ENCODE data around the gene DLGAP1.

DLGAP1 gene

GRCh38 chr18:3747176-3747973 is 707.7 kb downstream of the DLGAP1 start:
- DNase-seq (ENCODE audit: low spot score), result no peak
- TF ChIP-seq, protein P1, sequence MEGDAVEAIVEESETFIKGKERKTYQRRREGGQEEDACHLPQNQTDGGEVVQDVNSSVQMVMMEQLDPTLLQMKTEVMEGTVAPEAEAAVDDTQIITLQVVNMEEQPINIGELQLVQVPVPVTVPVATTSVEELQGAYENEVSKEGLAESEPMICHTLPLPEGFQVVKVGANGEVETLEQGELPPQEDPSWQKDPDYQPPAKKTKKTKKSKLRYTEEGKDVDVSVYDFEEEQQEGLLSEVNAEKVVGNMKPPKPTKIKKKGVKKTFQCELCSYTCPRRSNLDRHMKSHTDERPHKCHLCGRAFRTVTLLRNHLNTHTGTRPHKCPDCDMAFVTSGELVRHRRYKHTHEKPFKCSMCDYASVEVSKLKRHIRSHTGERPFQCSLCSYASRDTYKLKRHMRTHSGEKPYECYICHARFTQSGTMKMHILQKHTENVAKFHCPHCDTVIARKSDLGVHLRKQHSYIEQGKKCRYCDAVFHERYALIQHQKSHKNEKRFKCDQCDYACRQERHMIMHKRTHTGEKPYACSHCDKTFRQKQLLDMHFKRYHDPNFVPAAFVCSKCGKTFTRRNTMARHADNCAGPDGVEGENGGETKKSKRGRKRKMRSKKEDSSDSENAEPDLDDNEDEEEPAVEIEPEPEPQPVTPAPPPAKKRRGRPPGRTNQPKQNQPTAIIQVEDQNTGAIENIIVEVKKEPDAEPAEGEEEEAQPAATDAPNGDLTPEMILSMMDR (IDR thresholded peaks at IDR 0.05; ENCODE audit: borderline replicate concordance, control extremely low read depth, extremely low read depth, insufficient read depth, missing control alignments), result no peak
- in situ Hi-C loops (cut with MboI; ENCODE audit: low sequenced_read_pairs, unreplicated experiment), result no loop called here

GRCh38 chr18:3742541-3742940 is 712.6 kb downstream of the DLGAP1 start:
- in situ Hi-C loops (cut with MboI; ENCODE audit: low sequenced_read_pairs, unreplicated experiment), result no loop called here
- DNase-seq (ENCODE audit: low spot score), result no peak
- TF ChIP-seq, protein P1 (IDR thresholded peaks at IDR 0.05; ENCODE audit: borderline replicate concordance, control extremely low read depth, extremely low read depth, insufficient read depth, missing control alignments), result no peak

DNA sequence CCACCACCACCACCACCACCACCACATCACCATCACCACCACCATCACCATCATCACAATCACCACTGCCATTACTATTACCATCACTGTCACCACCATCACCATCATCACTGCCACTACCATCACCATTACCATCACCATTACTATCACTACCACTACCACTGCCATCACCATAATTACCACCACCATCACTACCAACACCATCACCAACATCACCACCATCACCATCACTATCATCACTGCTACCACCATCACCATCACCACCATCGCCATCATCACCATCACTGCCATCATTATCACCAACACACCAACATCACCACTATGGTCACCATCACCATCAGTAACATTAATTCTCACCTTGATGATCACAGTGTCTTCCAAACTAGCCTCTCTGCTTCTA is 713.8 kb downstream of the DLGAP1 start:
- TF ChIP-seq, protein P1 (IDR thresholded peaks at IDR 0.05; ENCODE audit: borderline replicate concordance, control extremely low read depth, extremely low read depth, insufficient read depth, missing control alignments), result no peak
- DNase-seq (ENCODE audit: low spot score), result no peak
- in situ Hi-C loops (cut with MboI; ENCODE audit: low sequenced_read_pairs, unreplicated experiment), result no loop called here

DNA sequence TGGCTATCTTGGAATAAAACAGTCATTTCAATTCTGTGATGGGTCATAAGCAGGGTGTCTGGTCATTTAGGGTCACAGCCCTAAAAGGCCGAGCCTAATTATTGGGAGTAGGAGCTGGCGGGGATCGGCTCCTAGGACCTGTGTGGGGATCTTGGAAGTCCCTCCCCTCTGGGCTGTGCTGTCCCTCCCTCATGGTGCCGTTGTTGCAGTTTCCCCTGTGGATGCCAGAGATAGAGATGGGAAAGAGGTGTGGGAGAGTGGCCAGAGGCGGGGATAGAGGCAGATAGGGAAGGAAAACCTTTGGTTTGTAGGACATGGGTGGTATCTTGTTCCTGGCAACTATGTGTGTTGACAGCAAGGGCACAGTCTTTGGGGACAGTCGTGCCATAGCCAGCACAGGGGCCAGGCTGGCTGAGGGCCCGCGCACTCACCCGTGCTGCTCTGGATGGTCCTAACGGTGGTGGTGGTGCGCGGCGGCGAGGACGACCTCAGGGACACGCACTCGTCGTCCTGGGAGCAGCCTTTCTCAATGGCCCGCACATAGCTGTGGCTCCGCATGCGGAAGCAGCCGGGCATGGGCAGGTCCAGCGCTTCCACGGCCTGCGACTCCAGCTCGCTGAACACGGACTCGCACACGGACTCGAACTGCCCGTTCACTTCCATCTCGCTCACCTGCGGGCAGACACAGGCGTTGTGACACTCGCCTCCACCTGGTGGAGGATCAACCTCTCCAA is 726.2 kb downstream of the DLGAP1 start:
- in situ Hi-C loops (cut with MboI; ENCODE audit: low sequenced_read_pairs, unreplicated experiment), result no loop called here
- TF ChIP-seq, protein P1 (IDR thresholded peaks at IDR 0.05; ENCODE audit: borderline replicate concordance, control extremely low read depth, extremely low read depth, insufficient read depth, missing control alignments), result no peak
- DNase-seq (ENCODE audit: low spot score), result no peak

GRCh38 chr18:3727274-3727673 is 727.8 kb downstream of the DLGAP1 start:
- in situ Hi-C loops (cut with MboI; ENCODE audit: low sequenced_read_pairs, unreplicated experiment), result no loop called here
- TF ChIP-seq, protein P1 (IDR thresholded peaks at IDR 0.05; ENCODE audit: borderline replicate concordance, control extremely low read depth, extremely low read depth, insufficient read depth, missing control alignments), result no peak
- DNase-seq (ENCODE audit: low spot score), result no peak

GRCh38 chr18:3726238-3726951 is 728.7 kb downstream of the DLGAP1 start:
- TF ChIP-seq, protein P1 (IDR thresholded peaks at IDR 0.05; ENCODE audit: borderline replicate concordance, control extremely low read depth, extremely low read depth, insufficient read depth, missing control alignments), result no peak
- in situ Hi-C loops (cut with MboI; ENCODE audit: low sequenced_read_pairs, unreplicated experiment), result no loop called here
- DNase-seq (ENCODE audit: low spot score), result no peak
